Mammary epithelial cell (primary cell): Measurements from ENCODE around the gene DENND5A.

Experiments
- EZH2 ChIP-seq: IDR thresholded peaks from 2 replicates; pipeline ENCODE4 v1.6.1; 2012; ENCODE audit warnings: low read length, inconsistent platforms, borderline replicate concordance
- TF ChIP-seq, protein P1 (sequence below), 2 donors: IDR thresholded peaks in 1 of 2; conservative IDR thresholded peaks in 1 of 2; 2 replicates each; pipeline ENCODE4 v1.5.1; 2011 to 2012; ENCODE audit warnings: inconsistent platforms in 2 of 2, low read length in 2 of 2, mild to moderate bottlenecking in 2 of 2, control low read depth in 1 of 2, low read depth in 1 of 2; ENCODE audit not compliant: insufficient read depth in 1 of 2; ENCODE audit errors: extremely low read depth in 1 of 2

- TF ChIP-seq, protein P1, sequence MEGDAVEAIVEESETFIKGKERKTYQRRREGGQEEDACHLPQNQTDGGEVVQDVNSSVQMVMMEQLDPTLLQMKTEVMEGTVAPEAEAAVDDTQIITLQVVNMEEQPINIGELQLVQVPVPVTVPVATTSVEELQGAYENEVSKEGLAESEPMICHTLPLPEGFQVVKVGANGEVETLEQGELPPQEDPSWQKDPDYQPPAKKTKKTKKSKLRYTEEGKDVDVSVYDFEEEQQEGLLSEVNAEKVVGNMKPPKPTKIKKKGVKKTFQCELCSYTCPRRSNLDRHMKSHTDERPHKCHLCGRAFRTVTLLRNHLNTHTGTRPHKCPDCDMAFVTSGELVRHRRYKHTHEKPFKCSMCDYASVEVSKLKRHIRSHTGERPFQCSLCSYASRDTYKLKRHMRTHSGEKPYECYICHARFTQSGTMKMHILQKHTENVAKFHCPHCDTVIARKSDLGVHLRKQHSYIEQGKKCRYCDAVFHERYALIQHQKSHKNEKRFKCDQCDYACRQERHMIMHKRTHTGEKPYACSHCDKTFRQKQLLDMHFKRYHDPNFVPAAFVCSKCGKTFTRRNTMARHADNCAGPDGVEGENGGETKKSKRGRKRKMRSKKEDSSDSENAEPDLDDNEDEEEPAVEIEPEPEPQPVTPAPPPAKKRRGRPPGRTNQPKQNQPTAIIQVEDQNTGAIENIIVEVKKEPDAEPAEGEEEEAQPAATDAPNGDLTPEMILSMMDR (conservative IDR thresholded peaks at IDR 0.05 in 1 of 2, IDR thresholded peaks at IDR 0.05 in 1 of 2; ENCODE audit: extremely low read depth in 1 of 2, insufficient read depth in 1 of 2, low read depth in 1 of 2, low read length in 2 of 2) = no peak
- TF ChIP-seq EZH2 = no peak
These were observed 50.4 kb downstream of the DENND5A start for GRCh38 chr11:9214765-9215164.
